PC-9 (cell line): ENCODE measurements around the gene GALNT10. TPM values are rescaled to one million over a fixed set of nuclear protein-coding genes. Genes with fewer than 3 reads are reported as not detected.

Experiments used
- BruUV-seq: library from RNA; stranded (reverse); fragments of 400-500 nt; replicated peaks from 2 replicates; lab custom pipeline; 2021; lab: Mats Ljungman, UMichigan
- CTCF ChIA-PET: fragments of 300-600 bp; sonication (Branson Sonifier 250); formaldehyde crosslinking; loops from one replicate; lab custom pipeline; 2022; ENCODE audit warnings: antibody characterized with exemption; lab: Charles Lee
- POLR2A ChIA-PET: fragments of 300-600 bp; sonication (Branson Sonifier 250); formaldehyde crosslinking; loops from one replicate; lab custom pipeline; 2022; ENCODE audit warnings: antibody characterized with exemption; ENCODE audit not compliant: unreplicated experiment; lab: Charles Lee
- DNase-seq, 2 experiments: peaks; one replicate each; pipeline versions ENCODE4 v3.0.0 to v3.0.0-alpha.2; 2015 to 2022; ENCODE audit warnings: mixed read lengths in 1 of 2
- H2AFZ ChIP-seq: fragments of 200-600 bp; sonication (generic); 2 replicates; pipeline ENCODE4 v1.8.1; 2017; ENCODE audit warnings: antibody characterized with exemption
- H3F3A ChIP-seq: fragments of 200-600 bp; sonication (generic); 2 replicates; pipeline ENCODE4 v1.8.1; 2017; ENCODE audit warnings: antibody characterized with exemption, mild to moderate bottlenecking, low read depth; ENCODE audit not compliant: insufficient read depth
- H3K27ac ChIP-seq: fragments of 200-600 bp; sonication (generic); 2 replicates; pipeline ENCODE4 v1.6.1; 2016; ENCODE audit warnings: mixed run types
- H3K27me3 ChIP-seq: fragments of 200-600 bp; sonication (generic); 2 replicates; pipeline ENCODE4 v1.6.1; 2016; ENCODE audit warnings: low read depth, mixed run types; ENCODE audit not compliant: insufficient read depth
- H3K36me3 ChIP-seq: fragments of 200-600 bp; sonication (generic); 2 replicates; pipeline ENCODE4 v1.6.1; 2016; ENCODE audit warnings: low read depth, mixed run types
- H3K4me1 ChIP-seq: fragments of 200-600 bp; sonication (generic); replicated peaks from 2 replicates; pipeline ENCODE4 v1.6.1; 2016; ENCODE audit warnings: mixed run types; ENCODE audit not compliant: insufficient read depth
- H3K4me2 ChIP-seq: fragments of 200-600 bp; sonication (generic); 2 replicates; pipeline ENCODE4 v1.6.1; 2017; ENCODE audit warnings: mixed run types
- H3K4me3 ChIP-seq: fragments of 200-600 bp; sonication (generic); 2 replicates; pipeline ENCODE4 v1.6.1; 2016; ENCODE audit warnings: mixed run types
- H3K79me2 ChIP-seq: fragments of 200-600 bp; sonication (generic); 2 replicates; pipeline ENCODE4 v1.6.1; 2017; ENCODE audit warnings: low read depth, mixed run types
- H3K9me2 ChIP-seq: fragments of 200-600 bp; sonication (generic); 2 replicates; pipeline ENCODE4 v1.8.1; 2017; ENCODE audit warnings: mild to moderate bottlenecking; ENCODE audit not compliant: insufficient read depth
- H3K9me3 ChIP-seq: fragments of 200-600 bp; sonication (generic); 2 replicates; pipeline ENCODE4 v1.8.1; 2016; ENCODE audit warnings: low read depth; ENCODE audit not compliant: insufficient read depth
- H4K20me1 ChIP-seq: fragments of 200-600 bp; sonication (generic); 2 replicates; pipeline ENCODE4 v1.8.1; 2017; ENCODE audit not compliant: insufficient read depth
- CTCF ChIP-seq: fragments of 200-600 bp; sonication (generic); conservative IDR thresholded peaks from 2 replicates; pipeline ENCODE4 v1.6.1; 2017; ENCODE audit warnings: mixed run types, antibody characterized with exemption, mild to moderate bottlenecking, moderate library complexity
- EZH2 ChIP-seq: fragments of 200-600 bp; sonication (generic); IDR thresholded peaks from 2 replicates; pipeline ENCODE4 v1.8.0; 2017; ENCODE audit warnings: antibody characterized with exemption, low read depth
- intact Hi-C: fragments of 100-400 bp; cut with micrococcal nuclease; formaldehyde crosslinking; loops from one replicate; pipeline ENCODE4 v1.10.0; 2022; ENCODE audit not compliant: unreplicated experiment
- total RNA-seq: library from RNA; stranded (reverse); gene quantifications from 2 replicates; pipeline ENCODE4 v1.2.3, GENCODE V29; 2021

The GALNT10 gene
- total RNA-seq, 1 experiment from 2014 or later = 101 TPM

DNA sequence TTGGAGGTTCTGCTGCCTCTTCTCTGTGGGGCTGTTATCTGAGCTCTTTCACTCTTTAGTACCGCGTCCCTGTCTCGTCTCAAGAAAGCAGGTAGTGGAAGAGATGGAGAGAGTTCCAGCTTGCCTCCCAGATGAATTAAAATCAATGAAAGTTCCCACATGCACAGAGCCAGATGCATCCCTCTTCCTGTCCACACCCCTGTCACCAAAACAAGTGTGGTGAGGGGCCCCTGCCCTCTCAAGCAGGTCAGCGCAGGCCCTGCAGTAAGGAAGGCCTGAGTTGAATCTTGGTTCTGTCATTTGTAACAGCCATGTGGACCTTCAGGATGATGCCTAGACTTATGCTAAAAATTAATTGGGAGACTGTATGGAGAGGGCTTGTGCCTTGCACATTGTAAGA lies 26.9 kb downstream of the GALNT10 start:
- DNase-seq = no peak
- Histone ChIP-seq H3K27me3 (no peaks in the 10 kb centered on the region), H3K36me3 (peaks cover 17% of the 10 kb centered on the region; the same call in 1 of the 2 replicates), H3K4me1 (peaks cover 77% of the 10 kb centered on the region), H3K4me2 (no peak overlapping the region), H3K4me3 (no peak overlapping the region), H3K9me3 (no peaks in the 10 kb centered on the region; the same call in 1 of the 2 replicates), H4K20me1 (no peaks in the 10 kb centered on the region), H3K27ac (no peak overlapping the region), H2AFZ (no peak overlapping the region), H3K79me2 (peaks cover 62% of the 10 kb centered on the region), H3F3A (peaks cover 45% of the 10 kb centered on the region), H3K9me2 (no peaks in the 10 kb centered on the region)
- no peak for TF ChIP-seq EZH2
- no peak for TF ChIP-seq CTCF
- intact Hi-C loops = no loop called here
- POLR2A ChIA-PET = no interaction called here
- BruUV-seq = no TSS peak
- CTCF ChIA-PET = no interaction called here

- intact Hi-C loops = no loop called here
- Histone ChIP-seq H3K36me3 (peaks cover 12% of the 10 kb centered on the region; the same call in 1 of the 2 replicates), H3K27ac (peak overlapping the region; percentile 91; the same call in 1 of the 2 replicates), H3K4me3 (no peak overlapping the region), H3K4me1 (peaks cover 75% of the 10 kb centered on the region), H3K9me3 (no peaks in the 10 kb centered on the region; the same call in 1 of the 2 replicates), H2AFZ (no peak overlapping the region), H3K27me3 (no peaks in the 10 kb centered on the region), H3F3A (peaks cover 46% of the 10 kb centered on the region), H3K9me2 (no peaks in the 10 kb centered on the region), H3K79me2 (peaks cover 62% of the 10 kb centered on the region), H3K4me2 (no peak overlapping the region), H4K20me1 (no peaks in the 10 kb centered on the region)
- no peak for TF ChIP-seq EZH2
- no peak for TF ChIP-seq CTCF
- no TSS peak for BruUV-seq
- no peak for DNase-seq
- CTCF ChIA-PET = no interaction called here
- POLR2A ChIA-PET = no interaction called here
Observed at GRCh38 chr5:154218786-154219185, 28.3 kb downstream of the GALNT10 start.

- Histone ChIP-seq H4K20me1 (no peaks in the 10 kb centered on the region), H3F3A (peaks cover 41% of the 10 kb centered on the region), H3K27me3 (no peaks in the 10 kb centered on the region), H3K9me2 (no peaks in the 10 kb centered on the region), H3K4me1 (peaks cover 58% of the 10 kb centered on the region), H3K79me2 (peaks cover 54% of the 10 kb centered on the region), H3K36me3 (peaks cover 12% of the 10 kb centered on the region; the same call in 1 of the 2 replicates), H3K4me3 (peak overlapping the region; percentile 17; the same call in 1 of the 2 replicates), H3K27ac (peak overlapping the region; percentile 91), H3K9me3 (no peaks in the 10 kb centered on the region; the same call in 1 of the 2 replicates), H2AFZ (no peak overlapping the region), H3K4me2 (peak overlapping the region; percentile 73)
- no TSS peak for BruUV-seq
- TF ChIP-seq EZH2 (no peak), CTCF (no peak)
- DNase-seq = peak; percentile 65 to 82
- intact Hi-C loops = loop anchor here (1.0 to 2.0 kb wide), 3 partner anchors 30 to 148 kb away; partner anchors contain the start of gene GALNT10
- ChIA-PET CTCF (interaction anchor here (0.6 to 0.9 kb wide), 4 partner anchors 9 to 184 kb away, joined by 3 read pairs; no protein-coding TSS in a partner anchor), POLR2A (interaction anchor here (0.5 to 0.7 kb wide), 2 partner anchors 67 to 88 kb away, joined by 4 to 8 read pairs; no protein-coding TSS in a partner anchor)
Observed at GRCh38 chr5:154220625-154221024, 30.1 kb downstream of the GALNT10 start.
